ENCODE data around the gene PTBP1. TPM values are rescaled to one million over a fixed set of nuclear protein-coding genes. Genes with fewer than 3 reads are reported as not detected.

PTBP1 gene
- total RNA-seq = 113 TPM

DNA sequence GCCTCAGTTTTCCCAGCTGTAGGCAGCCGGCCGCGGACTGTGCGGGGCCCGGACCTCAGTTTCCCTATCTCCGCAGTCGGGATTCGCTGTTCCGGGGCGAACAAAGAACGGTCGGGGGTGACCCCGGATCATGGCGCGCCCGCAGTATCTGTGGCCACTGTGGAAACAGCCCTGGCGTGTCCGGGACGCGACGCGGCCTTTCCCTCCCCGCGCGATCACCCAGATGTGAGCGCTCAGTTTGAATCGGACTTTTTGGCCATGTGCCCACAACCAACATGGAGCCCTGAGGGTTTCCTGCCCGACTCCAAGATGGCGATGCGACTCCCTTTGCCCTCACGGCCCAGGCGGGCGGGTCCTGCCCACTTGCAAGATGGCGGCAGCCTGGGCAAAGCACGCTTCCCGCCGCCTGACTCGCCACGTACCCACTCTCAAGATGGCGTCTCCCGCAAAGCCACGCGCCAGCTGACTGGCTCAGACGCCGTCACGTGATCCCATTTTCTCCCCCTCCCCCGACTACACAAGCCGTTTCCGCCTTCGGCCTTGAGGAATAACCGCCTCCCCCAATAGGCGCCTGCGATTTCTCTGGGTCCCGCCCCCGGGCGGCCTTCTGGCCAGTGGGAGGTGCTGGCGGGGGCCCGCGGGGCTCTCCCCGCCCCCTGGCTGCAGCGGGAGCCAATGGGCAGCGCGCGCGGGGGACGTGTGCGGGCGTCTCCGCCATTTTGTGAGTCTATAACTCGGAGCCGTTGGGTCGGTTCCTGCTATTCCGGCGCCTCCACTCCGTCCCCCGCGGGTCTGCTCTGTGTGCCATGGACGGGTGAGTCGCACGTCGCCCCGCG, at the start of gene PTBP1:
PTBP1 (plus strand) TSS at position 761 of the 836 bp plus-strand sequence; CDS start at position 807, 46 bp downstream.

DNA sequence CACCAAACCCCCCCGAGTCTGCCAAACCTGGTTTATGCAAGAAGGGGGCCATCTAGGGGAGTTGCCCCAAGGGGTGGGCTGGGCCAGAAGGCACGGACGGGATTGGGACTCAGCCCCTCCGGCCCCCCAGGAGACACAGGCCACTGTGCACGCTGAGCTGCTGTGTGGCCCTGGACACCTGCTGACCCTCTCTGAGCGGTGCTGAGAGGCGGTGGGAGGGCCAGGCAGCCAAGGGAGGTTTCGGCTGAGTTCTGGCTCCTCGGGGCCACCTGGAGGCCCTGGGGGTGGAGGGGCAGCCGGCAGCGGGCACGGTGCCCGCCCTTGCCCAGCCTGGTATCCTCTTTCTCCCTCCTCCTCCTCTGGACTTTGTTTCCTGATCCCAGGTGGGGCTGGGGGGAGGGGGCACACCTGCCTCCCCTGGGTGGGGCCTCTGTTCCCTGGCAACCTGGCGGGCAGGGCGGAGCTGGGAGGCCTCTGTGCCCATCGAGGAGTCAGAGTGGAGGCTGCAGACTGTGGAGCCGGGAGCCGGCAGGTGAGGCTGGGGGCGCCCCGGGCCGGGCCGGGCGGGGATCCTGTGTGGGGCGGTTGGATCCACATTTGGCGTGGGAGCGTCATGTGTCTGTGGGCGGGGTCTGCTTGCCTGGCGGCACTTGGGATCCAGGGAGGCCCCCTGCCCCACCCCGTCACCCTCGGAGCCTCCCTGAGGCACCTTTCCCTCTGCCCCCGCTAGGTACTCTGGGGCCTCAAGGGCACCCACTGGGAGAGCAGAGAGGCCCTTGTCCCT, 46.4 kb upstream of the PTBP1 start, which contains the start of gene MISP:
MISP (plus strand) TSS at position 473 of the 784 bp plus-strand sequence. CDS start 5,835 bp downstream, outside the sequence.

DNA sequence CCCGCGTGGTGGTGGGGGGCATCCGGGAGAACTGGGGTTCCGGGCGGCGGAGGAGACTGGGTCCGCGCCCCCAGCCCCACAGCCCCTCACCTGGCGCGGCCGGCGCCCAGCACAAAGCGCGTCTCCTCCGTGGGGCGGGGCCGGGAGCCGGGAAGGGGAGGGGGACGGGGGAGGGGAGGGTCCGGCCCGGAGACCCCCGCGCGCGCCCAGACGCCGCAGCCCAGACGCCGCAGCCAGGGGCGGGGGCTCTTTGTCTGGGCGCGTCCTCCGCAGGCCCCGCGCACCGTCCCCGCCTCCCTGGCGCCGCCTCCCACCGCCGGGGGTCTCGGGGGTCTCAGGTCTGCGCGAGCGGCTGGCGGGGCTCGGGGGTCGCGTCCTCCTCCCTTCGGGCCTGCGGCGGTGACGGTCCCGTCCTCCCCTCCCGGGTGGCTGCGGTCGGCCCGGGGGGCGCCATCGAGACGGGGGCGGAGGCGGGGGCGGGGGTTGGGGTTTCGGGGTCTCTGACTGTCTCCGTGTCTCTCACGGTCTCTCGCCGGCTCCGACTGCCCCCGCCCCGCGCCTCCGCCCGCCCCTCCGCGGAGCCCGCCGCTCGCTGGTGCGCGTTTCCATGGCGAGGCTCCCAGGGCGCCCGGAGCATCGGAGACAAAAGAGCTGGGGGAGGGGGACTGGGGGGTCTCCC, 24.7 kb downstream of the PTBP1 start, which contains the start of gene PLPPR3:
PLPPR3 (minus strand) TSS at position 131 of the 679 bp plus-strand sequence. CDS start 396 bp downstream, outside the sequence.

DNA sequence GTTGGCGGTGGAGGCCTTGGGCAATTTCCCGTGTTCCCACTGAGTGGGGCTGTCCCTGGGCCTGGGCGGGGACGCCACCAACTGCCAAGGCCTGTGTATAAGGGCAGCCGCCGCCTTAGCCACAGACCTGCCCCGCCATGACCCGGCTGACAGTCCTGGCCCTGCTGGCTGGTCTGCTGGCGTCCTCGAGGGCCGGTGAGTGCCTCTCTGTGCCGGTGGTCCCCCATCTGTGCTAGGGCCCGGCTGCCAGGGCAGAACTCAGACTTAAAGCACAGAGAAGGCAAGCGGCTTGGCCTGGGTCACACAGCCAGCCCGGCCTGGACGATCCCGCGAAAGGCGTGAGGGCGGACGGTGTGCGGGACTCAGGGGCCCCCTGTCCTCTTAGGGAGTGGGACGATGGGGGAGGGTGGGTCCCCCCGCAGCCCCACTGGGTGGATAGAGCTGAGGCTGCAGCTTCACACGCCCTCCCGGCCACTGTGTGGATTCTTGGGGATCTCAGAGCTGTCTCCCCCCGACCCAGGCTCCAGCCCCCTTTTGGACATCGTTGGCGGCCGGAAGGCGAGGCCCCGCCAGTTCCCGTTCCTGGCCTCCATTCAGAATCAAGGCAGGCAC, 30.6 kb downstream of the PTBP1 start, which contains the start of gene AZU1:
AZU1 (plus strand) TSS at position 128 of the 612 bp plus-strand sequence; CDS start at position 138, 10 bp downstream.

DNA sequence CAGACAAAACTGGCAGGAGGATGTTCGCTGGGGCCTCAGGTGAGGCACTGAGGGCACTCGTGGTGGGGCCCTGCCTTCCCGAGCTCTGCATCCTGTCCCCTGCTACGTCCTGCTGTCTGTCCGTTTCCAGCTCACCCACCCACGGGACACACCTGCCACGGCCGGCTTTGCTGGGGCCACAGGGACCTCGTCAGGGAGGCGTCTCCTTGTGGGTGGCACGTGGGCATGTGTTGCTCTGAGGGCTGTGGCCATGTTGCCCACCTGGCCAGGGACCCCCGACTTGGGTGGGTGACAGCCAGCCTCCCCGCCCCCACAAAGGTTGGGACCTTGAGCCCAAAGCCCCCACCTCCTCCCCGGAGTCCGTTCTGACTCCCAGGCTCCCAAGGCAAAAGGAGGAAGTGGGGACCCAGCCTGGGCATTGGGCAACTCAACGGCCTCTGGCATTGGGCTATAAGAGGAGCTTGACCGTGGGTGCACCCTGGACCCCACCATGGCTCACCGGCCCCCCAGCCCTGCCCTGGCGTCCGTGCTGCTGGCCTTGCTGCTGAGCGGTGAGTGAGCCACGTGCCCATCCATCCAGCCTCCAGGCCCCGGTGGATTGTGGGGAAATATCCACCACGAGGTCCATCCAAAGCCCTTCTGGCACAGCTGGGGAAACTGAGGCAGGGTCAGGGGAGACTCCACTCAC, 43.4 kb downstream of the PTBP1 start, which contains the start of gene PRTN3:
PRTN3 (plus strand) TSS at position 481 of the 688 bp plus-strand sequence; CDS start at position 491, 10 bp downstream.

DNA sequence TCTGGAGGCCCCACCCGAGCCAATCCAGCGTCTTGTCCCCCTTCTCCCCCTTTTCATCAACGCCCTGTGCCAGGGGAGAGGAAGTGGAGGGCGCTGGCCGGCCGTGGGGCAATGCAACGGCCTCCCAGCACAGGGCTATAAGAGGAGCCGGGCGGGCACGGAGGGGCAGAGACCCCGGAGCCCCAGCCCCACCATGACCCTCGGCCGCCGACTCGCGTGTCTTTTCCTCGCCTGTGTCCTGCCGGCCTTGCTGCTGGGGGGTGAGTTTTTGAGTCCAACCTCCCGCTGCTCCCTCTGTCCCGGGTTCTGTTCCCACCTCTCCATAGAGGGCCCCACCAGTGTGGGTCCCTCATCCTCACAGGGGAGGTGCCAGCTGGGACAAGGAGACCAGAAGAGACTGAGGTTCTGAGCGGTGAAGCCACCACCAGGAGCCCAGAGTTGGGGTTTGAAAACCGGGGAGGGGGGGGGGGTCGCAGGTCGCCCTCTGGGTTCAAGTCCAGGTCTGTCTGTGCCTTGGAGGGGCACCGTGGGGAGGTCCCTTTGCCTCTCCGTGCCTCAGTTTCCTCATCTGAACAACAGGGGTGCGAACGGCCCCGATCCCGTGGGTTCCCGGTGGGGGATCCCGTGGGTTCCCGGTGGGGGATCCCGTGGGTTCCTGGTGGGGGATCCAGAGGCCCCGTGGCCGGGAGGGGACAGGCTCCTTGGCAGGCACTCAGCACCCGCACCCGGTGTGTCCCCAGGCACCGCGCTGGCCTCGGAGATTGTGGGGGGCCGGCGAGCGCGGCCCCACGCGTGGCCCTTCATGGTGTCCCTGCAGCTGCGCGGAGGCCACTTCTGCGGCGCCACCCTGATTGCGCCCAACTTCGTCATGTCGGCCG, 55.1 kb downstream of the PTBP1 start, which contains the start of gene ELANE:
ELANE (plus strand) TSS at position 168 of the 878 bp plus-strand sequence; CDS start at position 194, 26 bp downstream.

DNA sequence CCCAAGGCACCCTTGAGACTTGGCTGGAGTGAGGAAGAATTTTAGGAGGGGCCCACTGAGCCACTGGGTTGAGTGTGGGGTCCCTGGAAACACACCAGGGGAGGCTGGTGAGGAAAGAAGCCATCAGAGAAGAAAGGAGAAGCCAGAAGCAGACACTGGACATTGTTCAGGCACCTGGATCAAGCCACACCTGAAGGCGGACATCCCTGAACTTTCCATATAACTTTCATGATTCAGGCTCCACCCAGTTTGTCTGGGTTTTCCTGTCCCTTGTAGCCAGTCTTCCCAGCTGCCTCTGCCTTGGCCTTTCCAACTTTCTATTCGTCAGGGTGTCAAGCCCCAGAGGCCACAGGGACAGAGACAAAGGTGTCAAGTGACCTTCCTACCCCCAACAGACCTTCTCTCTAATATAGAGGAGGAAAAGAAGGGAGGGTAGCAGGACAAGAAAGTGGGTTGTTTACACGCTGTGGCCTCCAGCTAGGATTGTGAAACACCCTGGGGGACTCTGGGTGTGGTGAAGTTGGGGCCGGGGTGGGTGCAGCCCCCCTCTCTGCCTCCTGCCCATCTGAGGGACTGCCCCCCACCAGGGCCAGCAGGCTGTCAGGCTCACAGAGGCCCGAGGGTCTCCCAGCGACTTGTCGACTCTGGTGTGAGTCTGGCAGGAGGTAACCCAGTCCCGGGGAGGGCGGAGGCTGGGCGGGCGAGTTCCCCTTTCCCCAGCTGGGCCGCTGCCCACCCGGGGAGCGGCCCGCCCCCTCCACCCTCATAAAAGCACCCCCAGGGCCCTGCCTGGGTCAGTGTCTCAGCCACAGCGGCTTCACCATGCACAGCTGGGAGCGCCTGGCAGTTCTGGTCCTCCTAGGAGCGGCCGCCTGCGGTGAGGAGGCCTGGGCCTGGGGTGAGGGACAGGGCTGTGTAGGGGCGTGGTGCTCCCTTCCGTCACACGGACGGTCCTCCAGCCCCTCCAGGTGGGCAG, 61.9 kb downstream of the PTBP1 start, which contains the start of gene CFD:
CFD (plus strand) TSS at position 797 of the 976 bp plus-strand sequence; CDS start at position 823, 26 bp downstream.

Other genes starting within 250 kb of the PTBP1 start
- gene BSG, start 224.9 kb upstream of the PTBP1 start, total RNA-seq = 413 TPM
- 6.0 TPM for gene HCN2, start 207.6 kb upstream of the PTBP1 start, total RNA-seq
- gene POLRMT, start 163.9 kb upstream of the PTBP1 start, total RNA-seq = 33.2 TPM
- not detected for gene FGF22, start 157.6 kb upstream of the PTBP1 start, total RNA-seq
- 25.8 TPM for gene RNF126, start 134.2 kb upstream of the PTBP1 start, total RNA-seq
- 36.6 TPM for gene FSTL3, start 121.1 kb upstream of the PTBP1 start, total RNA-seq
- not detected for gene PRSS57, start 102.0 kb upstream of the PTBP1 start, total RNA-seq
- gene PALM, start 88.5 kb upstream of the PTBP1 start, total RNA-seq = 145 TPM
- 1.4 TPM for gene MISP, start 46.3 kb upstream of the PTBP1 start, total RNA-seq
- 21.2 TPM for gene PLPPR3, start 24.5 kb downstream of the PTBP1 start, total RNA-seq
- gene AZU1, start 30.4 kb downstream of the PTBP1 start, total RNA-seq = 3.4 TPM
- gene PRTN3, start 43.5 kb downstream of the PTBP1 start, total RNA-seq = 2.5 TPM
- gene ELANE, start 54.9 kb downstream of the PTBP1 start, total RNA-seq = 6.4 TPM
- 15.3 TPM for gene CFD, start 62.2 kb downstream of the PTBP1 start, total RNA-seq
- gene MED16, start 95.7 kb downstream of the PTBP1 start, total RNA-seq = 70.6 TPM
- gene RNU6-9, start 96.0 kb downstream of the PTBP1 start, total RNA-seq = not detected
- 34.8 TPM for gene R3HDM4, start 115.8 kb downstream of the PTBP1 start, total RNA-seq
- not detected for gene KISS1R, start 119.9 kb downstream of the PTBP1 start, total RNA-seq
- gene ARID3A, start 128.6 kb downstream of the PTBP1 start, total RNA-seq = 12.7 TPM
- gene WDR18, start 186.9 kb downstream of the PTBP1 start, total RNA-seq = 52.4 TPM
- gene GRIN3B, start 203.0 kb downstream of the PTBP1 start, total RNA-seq = not detected
- gene TMEM259, start 223.7 kb downstream of the PTBP1 start, total RNA-seq = 103 TPM
- not detected for gene RNU6-2, start 224.1 kb downstream of the PTBP1 start, total RNA-seq
- gene CNN2, start 229.2 kb downstream of the PTBP1 start, total RNA-seq = 60.9 TPM
- 84.4 TPM for gene ABCA7, start 242.7 kb downstream of the PTBP1 start, total RNA-seq